HS-5 (cell line): ENCODE measurements around the gene TMEM151A.

Experiments used
- DNase-seq: peaks from one replicate; pipeline ENCODE4 v3.0.0-alpha.2; 2012; ENCODE audit warnings: low read depth

The TMEM151A gene

DNA sequence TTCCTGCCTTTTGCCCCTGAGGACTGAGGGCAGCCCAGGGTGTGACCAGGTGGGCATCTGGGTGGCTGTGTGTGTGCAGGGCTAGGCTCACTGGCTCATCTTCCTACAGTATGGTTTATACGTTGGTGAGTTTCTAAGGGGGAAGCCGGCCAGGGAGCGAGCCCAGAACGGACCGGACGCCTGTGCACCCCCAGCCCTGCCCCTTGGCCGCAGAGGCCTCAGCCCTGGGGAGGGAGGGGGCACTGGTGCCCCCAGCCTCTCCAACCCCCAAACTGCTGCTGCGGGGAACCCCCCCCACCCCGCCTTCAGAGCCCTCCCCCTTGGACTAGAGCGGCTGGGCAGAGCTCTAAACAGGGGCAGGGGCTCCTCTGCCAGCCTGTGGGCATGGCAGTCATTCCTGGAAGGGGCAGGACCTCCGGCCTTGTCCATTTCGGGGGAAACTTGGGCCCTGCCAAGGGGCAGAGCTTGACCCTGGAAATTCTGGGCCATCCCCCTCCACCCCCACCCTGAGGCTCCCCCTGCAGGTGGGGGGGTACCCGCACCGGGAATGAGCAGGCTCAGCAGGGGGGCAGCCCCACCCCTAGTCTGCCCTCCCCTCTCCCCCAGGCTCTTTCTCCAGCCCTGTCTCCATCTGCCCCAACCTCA is 8.1 kb upstream of the TMEM151A start:
- DNase-seq: no peak

DNA sequence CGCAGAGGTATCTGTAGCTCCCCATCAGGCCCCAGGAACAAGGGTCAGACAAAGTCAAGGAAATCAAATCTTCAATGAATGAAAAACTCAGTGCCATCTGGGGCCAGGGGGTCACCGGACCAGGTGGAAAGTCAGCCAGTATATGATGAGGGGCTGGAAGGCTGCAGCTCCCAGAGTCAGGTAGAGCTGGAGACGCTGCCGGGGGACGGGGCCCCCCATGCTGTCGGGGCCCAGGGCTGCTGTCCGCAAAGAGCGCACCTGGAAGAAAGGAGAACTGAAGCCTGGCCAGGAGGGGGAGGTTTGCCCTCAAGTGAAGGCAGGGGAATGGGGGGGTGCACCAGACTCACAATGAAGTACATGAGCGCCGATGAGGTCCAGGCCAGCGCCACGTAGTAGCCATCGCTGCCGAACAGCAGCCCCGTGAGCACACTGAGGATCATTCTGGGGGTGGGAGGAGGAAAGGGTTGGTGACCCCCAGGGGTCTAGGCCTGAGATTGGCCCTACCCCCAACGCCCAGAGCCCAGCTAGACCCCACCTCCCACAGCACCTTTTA is 7.1 kb upstream of the TMEM151A start:
- DNase-seq: no peak

DNA sequence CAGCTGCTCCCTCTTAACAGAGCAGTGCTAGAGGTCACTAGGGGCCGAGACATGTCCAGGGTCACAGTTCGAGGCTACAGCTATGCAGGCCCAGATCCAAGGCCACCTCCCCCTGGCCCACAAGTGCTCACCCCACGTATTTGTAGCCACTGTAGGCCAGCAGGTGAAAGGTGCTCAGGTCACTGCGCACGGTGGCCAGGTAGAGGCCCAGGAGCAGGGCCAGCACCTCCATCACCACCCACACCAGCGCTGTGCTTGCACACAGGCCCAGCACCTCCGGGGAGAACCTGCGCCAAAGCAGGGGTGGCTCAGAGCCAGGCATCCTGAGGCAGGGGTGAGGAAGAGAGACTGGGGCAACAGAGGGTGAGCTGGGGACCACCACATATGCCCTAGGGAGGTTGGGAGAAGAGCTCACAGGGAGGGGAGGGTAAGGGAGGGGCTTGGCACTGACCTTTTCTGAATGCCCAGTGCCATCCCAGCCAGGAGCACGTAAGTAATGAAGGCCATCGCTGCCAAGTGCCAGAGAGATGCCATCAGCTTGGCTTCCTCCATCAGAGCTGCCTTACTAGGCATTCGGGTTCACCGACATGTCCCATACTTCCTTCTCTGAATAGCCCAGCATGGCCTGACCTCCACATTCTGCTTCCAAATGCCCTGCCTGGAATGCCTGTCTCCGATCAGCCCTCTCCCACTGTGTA is 6.3 kb upstream of the TMEM151A start:
- DNase-seq: no peak

DNA sequence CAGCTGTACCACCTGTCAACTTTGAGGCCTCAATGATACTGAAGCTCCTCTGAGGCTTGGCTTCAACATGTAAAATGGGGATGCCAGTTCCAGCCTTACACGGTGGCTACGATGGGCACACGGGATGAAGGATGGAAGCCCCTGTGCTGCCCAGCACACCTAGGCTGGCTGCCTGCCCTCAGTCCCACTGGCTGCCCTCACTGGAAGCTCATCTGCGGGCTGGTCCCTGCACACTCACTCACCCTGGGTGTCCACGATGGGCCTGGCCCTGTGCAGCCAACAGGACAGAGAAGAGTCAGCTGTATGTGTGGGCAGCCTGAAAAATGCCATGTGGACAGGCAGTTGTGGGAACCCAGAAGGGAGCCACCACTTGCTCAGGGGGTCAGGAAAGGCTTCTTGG is 5.0 kb upstream of the TMEM151A start:
- DNase-seq: no peak

DNA sequence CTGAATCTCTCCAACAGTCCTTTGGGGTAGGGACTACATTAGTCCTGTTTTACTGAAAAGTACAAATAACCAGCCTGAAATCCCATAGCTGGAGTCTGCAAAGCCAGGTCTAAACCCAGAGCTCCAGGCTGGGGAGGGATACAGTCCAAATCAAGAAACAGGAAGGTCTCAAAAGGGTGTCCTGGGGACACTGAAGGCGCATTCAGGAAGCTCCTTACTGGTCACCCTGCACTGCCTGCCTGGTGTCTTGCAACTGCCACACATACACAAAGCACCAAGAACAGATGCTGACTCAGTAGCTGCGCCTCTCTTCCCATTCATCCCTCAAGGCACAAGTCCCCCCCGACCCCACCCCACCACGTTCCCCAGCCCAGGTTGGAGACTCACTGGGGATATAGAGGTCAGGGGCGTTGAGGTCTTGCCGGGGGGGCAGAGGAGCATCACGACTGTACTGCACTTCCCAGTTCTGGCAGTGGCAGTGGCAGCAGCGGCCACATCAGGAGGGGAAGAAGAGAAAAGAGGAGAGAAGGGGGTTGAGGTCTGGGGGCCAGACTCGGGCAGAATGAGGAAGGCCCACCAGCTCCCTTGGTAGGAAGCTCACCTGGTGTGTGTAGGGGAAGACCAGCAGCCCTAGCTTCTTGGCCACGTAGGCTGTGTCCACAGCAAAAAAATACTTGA is 4.3 kb upstream of the TMEM151A start:
- DNase-seq: no peak

DNA sequence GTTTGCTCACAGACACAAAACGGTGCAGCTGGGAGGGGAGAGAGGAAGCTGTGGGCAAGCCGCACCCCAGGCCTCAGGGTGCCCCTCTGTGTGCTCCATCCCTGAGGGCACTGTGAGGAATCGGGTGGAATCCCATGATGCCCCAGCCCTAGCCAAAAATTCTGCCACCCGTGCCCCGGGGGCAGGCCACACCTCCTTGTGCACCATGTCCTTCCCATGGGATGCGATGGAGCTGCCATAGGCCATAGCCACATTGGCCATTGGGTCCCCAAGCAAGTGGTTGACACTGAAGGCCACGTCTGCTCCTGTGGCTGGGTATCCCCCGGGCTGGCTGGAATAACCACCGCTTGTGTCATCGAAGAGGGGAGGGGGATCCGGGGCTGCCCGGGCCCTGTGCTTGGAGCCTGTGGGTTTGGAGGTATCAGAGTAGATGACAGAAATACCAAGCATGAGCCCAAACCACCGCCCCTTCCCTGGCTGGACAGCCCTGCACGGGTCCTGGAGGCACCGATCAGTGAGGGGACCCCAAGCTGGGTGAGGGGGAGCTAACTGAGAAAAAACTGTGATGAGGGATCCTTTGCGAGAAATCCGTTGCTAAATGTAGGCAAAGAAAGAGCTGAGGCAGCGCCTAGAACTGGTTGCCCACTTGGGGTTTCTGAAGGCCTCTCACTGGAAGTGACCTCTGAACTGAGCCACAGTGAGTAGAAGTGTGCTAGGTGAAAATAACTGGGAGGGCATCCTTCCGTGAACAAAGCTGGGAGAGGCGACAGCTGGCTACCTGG is 3.6 kb upstream of the TMEM151A start:
- no peak for DNase-seq

DNA sequence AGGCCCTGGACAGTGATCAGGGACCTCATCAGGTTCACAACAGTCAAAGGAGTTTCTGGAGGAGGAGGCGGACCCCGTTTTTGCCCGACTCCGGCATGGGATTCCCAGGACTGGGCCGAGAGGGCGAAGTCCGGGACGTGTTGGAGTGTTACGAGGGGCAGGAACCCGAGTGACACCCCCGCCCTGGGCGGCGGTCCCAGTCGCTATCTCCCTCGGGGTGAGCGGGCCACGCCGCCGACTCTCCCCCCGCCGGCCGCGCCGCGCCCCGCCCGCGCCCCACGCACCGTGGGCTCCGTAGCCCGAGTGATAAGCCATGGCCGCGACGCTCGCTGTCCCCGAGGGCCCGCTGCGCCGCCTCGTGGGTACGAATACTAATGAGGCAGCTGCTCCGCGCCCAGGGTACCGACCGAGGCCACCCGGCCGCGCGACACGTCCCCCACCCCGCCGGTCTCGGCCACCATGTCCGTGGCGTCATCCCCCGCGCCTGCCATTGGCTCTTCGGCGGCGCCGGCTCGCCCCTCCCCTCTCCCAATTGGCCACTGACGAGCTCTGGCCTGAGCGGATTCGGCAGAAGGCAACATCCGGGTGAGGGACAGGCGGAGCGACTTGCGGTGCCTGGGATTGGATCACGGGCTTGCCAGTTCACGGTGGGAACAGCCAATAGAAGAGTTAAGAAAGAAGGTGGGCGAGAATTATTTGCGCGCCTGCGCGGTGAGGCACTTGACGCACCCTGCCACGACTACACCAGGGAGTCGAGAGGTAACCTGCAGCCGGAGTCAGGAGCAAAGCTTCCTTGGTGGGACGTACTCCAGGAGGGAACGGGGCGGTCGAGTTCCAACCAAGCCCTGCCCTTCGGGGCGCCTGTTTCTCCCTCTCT is 2.8 kb upstream of the TMEM151A start, which contains the start of gene YIF1A:
Gene YIF1A, minus strand, starts transcription at position 473 of the 877 bp plus-strand sequence. Its CDS starts 158 bp downstream, at position 315.
- DNase-seq: peak; percentile 98

DNA sequence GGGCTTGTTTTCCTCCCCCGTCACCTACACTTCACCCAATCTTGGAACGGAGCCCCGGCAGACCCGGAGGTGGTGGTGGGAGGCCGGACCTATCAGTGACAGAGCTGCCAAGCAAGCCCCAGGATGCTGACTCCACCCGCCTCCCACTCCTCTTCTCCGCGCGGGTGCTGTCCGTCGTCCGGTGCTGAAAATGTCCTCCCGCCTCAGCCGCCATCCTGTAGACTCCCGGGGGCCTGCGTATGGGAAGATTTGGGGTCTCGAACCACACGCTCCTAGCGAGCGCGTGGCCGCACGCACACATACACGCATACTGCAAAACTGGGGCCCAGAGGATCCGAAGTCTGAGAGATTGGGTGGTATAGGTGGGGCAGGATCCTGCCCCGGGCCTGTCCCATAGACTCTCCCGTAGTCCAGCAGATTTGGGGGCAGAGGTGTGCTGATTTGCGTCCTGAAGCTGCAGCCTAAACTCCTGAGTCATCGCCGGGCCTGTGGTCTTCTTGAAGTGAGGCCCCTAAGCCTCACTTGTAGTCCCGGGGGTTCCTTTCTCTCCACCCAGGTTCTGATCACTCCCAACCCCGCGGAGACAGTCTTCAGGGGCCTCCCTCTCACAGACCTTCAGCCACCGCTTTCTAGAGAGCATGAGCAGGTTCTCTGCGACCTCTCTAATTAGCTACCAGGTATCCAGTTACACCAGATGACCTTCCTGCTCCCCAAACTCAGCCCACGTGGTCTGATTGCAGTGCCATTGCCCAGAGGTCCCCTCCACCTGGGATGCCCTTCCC is 2.0 kb upstream of the TMEM151A start:
- no peak for DNase-seq

DNA sequence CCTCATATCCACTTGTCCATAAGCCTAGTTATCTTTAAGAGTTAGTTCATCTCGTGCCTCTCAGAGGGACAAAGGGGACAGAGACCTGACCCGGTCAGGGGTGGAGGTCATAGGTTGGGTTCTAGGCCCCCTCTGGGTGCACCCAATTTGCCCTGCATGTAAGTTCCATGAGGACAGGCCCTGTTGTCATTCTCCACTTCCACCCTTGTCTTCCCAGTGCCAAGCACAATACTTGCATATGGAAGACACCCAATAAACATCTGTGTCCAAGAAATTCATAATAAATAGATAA is 1.4 kb upstream of the TMEM151A start:
- DNase-seq: no peak

DNA sequence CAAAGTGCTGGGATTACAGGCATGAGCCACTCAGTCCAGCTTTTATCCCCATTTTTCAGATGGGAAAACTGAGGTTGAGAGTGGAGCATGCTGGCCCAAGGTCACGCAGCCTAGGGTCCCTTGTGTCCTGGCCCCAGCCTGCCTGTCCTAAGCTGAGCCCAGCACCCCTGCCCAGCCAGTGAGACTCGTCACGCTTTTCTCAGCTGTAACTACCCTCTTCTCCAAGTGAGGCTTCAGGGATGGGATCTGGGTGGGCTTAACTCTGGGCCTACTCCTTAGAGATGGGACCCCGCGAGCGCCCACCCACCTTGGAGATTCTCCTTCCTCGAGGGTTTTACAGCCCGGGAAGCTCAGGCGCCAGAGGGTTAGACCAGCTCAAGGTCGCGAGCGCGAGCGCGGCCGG is 390 bp upstream of the TMEM151A start:
- no peak for DNase-seq

DNA sequence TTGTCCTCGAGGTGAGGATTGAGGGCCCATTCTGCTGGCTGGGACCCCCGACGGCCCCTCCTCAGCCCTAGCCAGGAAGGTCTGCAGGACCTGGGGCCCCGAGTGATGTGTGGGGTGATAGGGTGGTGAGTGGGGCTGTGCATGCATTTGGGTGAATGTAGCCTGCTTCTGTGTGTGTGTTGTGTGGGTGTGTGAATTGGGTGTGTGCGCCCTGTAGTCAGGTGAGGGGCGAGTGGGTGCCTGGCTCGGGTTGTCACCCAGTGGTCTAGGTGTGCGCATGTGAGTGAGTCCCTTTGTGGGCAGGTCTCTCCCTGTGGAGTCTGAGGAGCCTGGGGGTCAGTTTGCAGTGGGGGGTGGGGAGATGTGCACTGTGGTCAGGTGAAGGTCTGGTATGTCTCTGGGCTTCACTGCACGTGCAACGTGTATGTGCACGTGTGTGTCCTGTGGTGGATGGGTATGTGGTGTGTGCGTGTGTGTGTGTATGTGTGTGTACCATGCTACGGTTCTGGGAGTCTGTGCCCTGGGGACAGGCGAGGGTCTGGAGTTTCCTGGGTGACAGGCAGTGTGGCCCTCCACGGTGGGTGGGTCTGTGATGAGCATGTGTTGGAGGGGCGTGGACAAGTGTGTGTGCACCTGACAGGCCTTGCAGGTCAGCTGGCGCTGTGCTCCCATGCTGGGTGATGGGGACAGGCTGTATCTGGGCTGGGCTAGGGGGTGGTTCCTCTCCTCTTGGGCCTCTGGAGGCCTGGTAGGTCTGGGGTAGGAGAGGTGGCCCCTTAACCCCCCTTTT is 1.0 kb downstream of the TMEM151A start:
- DNase-seq: no peak

DNA sequence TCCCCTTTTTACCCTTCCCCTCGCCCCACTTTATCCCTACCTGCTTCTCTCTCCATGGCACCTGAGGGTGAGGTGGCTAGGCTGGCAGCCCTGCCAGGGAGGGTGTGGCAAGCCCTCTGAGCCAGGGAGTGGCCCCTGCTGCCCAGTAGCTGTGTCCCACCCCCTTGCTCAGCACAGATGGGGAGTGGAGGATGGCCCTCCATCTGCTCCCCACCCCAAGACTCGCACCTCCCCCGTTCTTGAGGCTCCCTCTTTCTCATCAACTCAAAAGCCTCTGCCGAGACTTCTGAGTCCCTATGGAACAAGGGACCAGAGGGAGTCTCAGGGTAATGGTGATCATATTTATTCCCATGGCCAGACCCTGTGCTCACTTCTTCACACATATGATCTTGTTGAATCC is 1.7 kb downstream of the TMEM151A start:
- DNase-seq: no peak

DNA sequence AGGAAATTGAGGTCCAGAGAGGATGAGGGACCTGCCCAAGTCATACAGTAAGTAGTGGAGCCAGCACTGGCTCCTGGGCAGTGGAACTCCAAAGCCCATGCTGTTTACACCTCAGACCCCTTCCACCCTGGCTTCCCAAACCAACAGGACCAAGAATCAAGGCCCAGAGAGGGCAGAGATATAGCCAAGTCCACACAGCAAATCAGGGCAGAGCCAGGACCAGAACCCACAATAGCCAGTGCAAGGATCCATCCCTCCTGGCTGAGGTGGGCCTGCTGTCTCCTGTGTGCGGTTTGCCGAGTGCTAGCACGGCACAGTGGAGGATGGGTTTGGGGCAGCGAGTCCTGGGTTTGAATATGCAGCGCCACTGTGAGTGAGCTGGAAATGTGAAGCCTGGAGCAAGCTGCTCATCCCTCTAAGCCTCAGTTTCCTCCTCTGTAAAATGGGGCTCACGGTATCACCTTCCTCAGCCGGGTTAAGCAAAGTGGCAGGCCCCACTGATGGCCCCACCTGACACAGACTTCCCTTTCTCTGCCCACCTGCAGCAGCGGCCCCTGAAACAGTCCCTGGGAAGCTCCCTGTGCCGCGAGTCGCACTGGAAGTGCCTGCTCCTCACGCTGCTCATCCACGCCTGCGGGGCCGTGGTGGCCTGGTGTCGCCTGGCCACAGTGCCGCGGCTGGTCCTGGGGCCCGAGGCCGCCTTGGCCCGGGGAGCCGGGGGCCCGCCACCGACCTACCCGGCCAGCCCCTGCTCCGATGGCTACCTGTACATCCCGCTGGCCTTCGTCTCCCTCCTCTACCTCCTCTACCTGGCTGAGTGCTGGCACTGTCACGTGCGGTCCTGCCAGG is 2.3 kb downstream of the TMEM151A start:
- no peak for DNase-seq

DNA sequence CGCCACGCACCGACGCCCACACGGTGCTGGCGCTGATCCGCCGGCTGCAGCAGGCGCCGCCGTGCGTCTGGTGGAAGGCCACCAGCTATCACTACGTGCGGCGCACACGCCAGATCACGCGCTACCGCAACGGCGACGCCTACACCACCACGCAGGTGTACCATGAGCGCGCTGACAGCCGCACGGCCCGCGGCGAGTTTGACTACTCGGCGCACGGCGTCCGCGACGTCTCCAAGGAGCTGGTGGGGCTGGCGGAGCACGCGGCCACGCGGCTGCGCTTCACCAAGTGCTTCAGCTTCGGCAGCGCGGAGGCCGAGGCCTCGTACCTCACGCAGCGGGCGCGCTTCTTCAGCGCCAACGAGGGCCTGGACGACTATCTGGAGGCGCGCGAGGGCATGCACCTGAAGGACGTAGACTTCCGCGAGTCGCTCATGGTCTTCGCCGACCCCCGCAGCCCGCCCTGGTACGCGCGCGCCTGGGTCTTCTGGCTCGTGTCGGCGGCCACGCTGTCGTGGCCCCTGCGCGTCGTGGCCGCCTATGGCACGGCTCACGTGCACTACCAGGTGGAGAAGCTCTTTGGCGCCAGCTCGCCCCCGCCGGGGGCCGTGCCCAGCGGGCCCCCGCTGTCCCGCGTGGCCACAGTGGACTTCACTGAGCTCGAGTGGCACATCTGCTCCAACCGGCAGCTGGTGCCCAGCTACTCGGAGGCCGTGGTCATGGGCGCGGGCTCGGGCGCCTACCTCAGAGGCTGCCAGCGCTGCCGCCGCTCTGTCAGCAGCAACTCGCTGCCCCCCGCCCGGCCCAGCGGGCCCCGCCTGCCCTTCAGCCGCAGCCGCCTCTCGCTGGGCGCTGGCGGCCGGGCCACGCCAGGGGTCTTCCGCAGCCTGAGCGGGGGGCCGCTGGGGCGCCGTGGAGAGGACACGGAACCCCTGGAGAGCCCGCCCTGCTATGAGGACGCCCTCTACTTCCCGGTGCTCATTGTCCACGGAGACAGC is 3.2 kb downstream of the TMEM151A start:
- no peak for DNase-seq

DNA sequence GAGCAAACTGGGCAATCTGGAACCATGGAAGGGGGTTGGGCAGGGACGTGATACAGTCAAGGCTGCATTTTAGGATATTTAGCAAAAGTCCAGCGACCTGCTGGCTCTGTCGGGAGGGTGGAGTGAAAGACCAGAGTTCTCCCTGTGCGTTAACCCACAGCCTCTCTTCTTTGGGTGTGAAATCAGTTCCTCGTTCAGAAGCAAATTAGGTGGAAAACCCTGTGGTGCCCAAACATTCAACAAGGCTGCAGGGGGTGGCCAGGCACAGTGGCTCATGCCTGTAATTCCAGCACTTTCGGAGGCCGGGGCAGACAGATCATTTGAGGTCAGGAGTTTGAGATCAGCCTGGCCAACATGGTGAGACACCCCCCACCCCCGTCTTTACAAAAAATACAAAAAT is 5.9 kb downstream of the TMEM151A start:
- DNase-seq: no peak

DNA sequence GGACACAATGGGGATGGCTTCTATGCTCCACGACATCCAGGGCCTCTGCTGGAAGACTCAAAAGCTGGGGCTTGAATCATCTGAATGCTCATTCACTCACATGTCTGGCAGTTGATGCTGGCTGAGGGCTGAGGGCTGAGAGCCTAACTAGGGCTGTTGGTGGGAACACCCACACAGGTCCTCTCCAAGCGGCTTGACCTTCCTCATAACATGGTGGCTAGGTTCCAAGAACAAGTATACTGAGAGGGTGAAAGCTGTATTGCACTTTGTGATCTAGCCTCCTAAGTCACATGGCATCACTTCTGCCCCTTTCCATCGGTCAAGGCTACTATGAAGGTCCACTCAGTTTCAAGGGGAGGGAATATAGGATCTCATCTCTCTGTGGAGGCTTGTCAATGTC is 7.5 kb downstream of the TMEM151A start:
- DNase-seq: no peak

DNA sequence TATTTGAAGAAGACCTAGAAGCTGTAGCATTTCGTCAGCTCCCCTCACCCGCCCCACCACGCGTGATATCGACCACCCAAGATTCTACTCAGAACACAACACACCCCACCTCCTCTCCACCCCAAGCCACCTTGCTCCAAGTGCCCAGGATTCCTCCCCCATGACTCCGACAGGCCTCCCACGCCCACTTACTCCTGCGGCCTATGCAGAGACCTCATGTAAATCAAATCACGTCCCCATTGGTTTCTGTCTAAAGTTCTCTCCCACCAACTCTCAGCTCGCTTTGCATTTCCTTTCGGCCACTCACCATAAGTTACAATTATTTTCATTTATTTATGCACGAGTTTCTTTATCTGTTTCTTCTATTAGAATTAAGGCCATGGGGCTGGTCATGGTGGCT is 11.0 kb downstream of the TMEM151A start:
- DNase-seq: no peak

DNA sequence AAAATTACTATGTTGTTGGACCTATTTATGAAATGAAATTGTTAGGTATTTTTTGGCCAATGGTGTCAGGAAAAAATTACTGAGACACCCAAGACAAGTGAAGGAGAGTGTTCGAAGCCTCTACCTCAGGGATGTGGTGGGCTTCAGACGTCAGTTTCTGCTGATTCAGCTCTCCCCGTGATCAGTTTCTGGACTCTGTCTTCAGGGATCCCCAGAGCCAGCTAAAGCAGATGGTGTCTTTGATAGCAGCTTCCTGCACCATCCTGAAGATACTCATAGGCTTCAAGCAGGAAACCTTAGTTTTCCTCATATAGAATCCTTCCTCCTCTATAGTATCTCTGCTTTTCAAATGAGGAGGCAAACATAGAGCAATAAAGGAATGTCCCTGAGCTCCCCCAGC is 17.8 kb downstream of the TMEM151A start:
- no peak for DNase-seq
